GM11168 (cell line): Measurements from ENCODE around the gene CLUH.

Source experiments
- in situ Hi-C: fragments of 300-500 bp; cut with MboI; formaldehyde crosslinking; loops from one replicate; pipeline ENCODE4 v1.12.0; 2022; ENCODE audit warnings: low sequenced_read_pairs; ENCODE audit not compliant: unreplicated experiment

CLUH gene

DNA sequence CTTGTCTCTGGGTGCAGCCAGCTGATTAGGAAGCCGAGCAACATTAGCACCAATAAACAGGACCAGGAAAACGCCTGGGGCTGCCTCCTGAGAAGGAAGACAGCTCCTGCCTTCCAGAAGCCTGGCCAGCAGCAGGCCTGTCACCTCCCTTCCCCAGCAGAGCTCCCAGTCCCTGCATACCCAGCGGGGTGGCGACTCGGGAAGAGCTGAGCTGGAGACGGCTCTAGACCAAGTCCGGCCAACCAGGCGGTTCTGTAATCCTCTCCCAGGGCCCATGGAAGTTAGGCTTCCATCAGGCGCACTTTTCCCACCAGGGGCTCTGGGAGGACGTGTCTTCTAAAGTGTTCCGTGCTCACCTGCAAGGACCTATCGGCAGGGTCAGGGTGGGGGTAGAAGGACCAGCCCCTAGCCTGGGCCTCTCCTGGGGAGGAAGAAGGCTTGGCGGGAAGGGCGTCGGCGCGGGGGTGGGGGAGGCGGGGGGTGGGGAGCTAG is 12.0 kb upstream of the CLUH start:
- in situ Hi-C loops, result no loop called here

DNA sequence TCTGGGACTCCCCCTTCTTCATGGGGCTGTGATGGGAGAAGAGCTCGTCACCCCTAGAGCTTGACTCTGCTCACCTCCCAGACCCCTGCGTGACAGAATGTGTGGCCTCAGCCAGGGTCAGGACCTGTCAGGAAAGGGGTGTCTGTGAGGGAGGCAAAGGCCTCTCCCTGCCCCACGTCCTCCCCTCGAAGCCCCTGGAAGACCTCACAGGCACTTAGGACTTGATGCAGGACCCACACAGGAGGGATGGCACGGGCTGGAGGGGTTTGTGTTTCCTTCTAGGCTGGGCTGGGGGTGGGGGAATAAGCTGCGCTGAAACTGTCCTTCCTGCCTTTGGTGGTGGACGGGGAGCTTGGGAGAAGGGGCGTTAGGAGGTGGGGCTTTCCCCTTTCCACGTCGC is 11.0 kb upstream of the CLUH start:
- in situ Hi-C loops, result no loop called here

GRCh38 chr17:2721603-2722002 is 10.0 kb upstream of the CLUH start:
- in situ Hi-C loops, result no loop called here

- in situ Hi-C loops, result no loop called here
These were observed 8.3 kb upstream of the CLUH start for GRCh38 chr17:2719861-2720260.

- in situ Hi-C loops, result no loop called here
These were observed 6.8 kb upstream of the CLUH start for GRCh38 chr17:2718150-2718938.

DNA sequence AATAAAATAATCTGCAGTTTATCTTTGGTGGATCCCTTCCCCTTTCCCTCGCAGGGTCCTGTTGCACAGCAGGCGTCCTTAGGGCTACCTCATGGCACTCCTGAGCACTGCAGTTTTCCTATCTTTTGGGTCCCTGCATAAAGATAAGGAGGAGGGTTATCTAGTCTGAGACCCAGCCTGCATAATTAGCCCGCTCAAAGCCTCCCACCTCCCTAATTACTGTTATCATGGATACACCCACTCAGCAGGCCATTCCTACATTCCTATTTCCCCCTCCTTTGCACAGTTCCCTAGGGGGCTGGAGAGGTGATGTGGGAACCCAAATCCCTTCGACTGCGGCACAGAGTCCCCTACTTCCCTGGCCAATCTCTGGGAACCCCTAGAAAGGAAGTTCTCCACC is 5.1 kb upstream of the CLUH start:
- in situ Hi-C loops, result no loop called here

- in situ Hi-C loops, result no loop called here
These were observed 2.3 kb upstream of the CLUH start for GRCh38 chr17:2713881-2714280.

DNA sequence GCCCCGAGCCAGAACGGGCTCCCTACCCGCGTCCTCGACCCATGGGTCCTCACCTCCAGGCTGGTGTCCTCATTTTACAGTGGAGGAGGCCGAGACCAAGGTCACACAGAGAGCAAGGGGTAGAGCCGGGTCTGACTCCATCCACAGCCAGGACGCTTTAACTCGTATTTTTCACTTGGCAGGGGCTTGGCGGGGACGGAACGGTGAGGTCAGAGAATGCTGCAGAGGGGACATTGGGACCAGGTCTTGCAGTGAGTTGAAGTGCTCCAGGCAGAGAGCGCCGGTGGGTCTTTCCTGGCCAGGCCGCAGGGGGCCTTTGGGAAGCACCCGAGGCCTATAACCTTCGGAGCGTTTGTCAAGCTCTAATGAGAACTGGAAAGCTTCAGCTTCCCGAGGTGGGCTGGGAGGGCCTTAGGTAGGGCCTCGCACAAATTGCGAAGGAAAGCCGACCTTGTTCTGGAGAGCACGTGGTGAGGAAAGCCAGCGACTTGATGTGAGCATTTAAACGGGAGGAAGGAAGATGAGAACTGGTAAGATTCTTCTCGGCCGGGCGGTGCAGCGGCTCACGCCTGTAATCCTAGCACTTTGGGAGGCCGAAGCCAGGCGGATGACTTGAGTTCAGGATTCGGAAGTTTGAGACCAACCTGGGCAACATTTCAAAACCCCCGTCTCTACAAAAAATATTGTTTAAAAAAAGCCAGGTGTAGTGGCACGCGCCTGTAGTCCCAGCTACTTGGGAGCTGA is 908 bp upstream of the CLUH start:
- in situ Hi-C loops, result no loop called here

DNA sequence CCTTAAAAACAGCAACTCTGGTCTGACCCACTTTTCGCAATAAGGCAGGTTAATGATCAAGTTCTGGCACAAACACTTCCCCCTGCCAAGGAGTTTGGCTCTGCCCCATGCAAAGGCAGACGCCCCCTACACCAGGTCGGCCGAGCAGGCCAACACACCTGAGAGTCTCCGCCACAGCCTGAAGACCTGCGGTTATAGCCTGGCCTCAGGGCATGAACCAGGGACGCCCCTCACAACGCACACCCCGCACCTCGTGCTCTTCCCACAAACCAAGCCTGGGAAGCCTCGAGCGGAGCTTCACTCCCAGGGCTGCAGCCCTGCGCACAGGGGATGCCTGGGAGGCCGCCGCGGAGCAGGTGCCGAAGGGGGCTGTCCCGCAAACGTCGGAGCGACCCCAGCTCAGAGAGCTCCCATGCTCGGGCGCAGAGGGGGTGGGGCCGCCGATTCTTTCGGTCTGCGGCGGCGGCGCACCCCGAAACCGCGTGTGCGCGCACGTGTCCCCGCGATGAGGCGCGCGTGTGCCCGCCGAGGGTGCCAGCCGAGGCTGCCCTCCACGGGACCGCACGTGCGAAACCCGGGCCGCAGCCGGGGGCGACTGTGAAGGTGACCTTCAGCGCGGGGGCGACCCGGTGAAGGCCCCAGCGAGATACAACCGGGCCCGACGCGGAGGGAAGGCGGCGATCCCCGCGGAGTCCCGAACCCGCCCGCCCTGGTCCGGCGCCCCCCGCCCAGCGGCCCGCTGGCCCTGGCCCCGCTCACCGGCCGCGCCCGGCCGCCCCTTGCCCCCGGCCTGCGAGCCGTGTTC is 559 bp downstream of the CLUH start:
- in situ Hi-C loops, result no loop called here

DNA sequence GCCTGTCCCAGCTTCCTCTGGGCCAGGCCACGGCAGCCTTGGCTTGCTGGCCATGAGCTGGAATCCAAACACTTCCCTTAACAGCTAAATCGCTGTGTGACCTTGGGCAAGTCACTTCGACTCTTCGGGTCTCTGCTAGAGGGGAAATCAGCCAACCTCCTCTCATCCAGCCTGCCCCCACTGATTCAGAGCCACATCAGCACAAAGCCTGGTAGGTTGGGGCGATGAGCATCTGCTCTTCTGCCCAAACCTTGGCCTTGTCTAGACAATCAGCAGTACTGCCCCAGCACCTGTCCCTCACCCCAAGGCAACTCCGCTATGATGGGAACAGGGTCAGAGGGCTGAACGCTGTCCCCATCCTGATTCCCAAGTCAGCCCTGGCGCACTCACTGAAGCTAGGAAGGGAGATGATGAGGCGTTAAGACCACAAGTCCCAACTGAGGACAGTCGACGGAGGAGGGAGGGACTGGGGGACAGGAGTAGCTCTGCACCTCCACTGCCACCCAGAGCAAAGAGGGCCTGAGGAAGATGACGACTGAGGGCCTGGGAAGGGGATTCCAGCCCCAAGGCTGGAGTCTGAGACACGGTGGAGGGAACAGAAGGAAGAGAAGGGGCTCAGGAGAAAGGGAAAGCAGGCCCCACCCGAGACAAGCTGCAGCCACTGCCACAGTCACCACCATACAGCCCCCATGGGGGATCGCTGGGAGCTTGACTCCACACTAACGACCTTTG is 1.3 kb downstream of the CLUH start:
- in situ Hi-C loops, result no loop called here

- in situ Hi-C loops, result no loop called here
These were observed 2.3 kb downstream of the CLUH start for GRCh38 chr17:2709183-2709661.

DNA sequence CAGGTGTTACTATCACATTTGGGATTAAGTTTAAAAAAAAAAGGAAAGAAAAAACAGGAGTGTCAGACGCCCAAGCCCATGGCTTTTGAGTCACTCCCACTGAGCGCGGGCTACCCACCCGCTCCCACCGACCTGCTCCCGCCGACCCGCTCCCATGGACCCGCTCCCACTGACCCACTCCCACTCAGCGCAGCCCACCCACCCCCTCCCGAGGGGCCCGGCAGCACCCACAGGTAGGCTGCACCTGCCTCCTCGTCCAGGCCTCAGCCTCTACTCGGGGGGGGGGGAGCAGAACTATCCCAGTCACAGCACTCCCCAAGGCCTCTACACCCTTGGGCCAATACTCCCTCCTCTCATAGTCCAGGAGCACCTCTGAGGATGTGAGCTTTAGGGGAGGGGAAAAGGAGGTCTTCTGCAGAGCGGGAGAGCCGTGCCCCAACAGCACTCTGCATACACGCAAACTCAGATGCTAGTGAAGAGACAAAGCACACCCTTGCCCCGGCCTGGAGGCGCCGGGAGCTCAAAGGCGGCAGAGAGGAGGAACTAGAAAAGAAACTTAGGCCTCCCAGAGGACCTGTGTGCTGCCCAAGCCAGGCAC is 2.9 kb downstream of the CLUH start:
- in situ Hi-C loops, result no loop called here

DNA sequence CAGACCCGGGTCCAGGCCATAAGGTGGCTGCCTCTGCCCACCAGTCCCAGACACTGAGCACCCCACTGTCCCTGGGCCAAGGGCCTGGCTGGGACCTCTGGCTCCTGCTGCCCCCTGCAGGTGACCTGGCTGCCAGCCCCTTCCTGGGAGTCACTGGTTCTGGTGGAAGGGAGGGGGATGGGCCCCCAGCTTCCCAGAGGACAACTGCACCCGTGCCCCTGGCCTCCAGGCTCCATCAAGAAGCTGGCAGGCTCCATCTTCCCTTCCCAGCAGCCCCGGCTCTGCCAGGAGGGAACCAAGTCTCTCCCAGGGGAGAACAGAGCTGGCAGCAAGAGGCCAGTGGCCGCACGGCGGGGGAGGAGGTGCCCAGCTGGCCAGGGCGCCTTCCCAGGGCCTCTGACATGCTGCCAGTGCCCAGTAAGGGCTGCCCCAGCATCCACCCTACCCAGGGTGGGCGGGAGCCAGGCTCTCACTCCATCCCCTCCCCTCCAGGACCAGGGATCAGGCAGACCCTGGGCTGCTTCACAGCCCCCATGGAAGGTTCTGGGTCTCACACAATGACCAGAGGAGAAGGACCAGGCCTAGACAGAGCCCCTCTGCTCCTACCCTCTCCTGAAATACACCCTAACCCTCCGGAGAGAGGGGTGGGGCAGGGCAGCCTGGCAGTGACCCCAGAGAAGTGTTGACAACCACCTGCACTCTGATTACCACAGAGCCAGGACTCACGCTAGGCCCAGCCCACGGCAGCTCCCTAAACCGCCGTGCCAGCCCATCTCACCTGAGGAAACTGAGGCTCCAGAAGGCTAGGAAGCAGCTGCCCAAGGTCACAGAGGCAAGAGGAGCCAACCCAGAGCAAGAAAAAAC is 3.6 kb downstream of the CLUH start:
- in situ Hi-C loops, result no loop called here

- in situ Hi-C loops, result no loop called here
These were observed 4.6 kb downstream of the CLUH start for GRCh38 chr17:2706911-2707510.

DNA sequence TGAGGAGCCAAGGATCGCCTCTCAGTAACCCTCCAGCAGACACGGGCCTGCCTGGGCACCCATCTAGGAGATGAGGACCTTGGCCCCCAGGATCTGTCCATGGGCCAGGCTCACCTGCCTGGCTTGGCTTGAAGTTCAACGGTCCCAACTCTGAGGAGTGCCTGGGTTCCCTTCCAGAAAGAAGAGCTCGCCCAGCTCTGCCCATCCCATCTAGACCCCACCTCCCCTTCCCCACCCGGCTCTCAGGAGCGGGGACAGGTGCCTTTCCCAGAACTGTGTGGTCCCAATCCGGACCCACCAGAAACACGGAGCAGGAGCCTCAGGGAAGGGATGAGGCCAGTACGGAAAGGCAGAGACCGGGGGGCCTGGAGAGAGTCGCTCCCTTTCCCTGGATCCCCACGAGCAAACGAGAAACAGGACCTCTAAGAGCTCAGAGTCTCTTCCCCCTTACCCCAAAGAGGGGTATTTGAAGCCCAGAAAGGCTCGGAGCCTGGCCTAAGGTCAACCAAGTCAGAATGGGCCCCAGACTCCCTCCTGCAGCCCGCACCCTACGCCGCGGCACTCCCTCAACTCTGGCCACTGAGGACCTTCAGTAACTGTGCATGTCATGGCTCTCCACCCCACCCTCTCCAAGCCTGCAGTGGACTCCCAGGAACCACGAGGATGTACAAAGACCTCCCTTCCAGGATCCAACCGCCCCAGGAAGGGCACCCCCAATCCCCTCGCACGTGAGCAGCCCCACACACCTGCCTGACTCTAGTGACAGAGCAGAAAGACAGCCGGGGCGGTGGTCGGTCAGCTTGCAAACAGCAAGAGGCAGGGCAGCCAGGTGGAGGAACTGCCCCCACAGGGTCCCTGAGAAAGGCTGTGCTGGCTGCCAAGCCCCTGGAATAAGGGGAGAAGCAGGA is 5.4 kb downstream of the CLUH start:
- in situ Hi-C loops, result no loop called here

DNA sequence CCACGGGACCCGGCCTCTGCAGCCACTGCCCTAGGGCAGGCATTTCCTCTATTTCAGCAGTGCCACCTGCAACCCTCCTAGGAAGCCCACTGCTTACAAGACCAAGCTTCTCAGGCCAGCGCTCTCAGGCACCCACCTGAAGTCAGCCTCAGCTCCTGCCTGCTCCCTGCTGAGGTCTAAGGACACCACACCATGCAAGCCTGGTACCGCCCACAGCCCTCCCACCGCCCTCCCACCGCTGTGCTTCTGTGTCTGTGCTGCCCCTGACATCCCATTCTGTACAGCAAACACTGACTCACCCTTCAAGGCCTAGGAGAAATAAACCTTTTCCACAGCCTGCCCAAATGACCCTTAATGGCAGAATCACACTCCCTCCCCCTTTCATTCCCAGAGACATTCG is 6.3 kb downstream of the CLUH start:
- in situ Hi-C loops, result no loop called here

GRCh38 chr17:2704890-2705248 is 6.7 kb downstream of the CLUH start:
- in situ Hi-C loops, result no loop called here
